K562 (cell line): Measurements from ENCODE around the gene ZNF586. TPM values are rescaled to one million over a fixed set of nuclear protein-coding genes. Genes with fewer than 3 reads are reported as not detected.
A peak's percentile ranks its signal among the peaks of the same experiment; 100 is the strongest.

Experiments used
- ATAC-seq: fragments of 200-7000 bp; cut with Tn5 transposase; 3 replicates; pipeline ENCODE4 v1.9.1; 2020; ENCODE audit warnings: moderate library complexity
- BruUV-seq: library from RNA; stranded (reverse); fragments of 400-500 nt; replicated peaks from 2 replicates; lab custom pipeline; 2021; lab: Mats Ljungman, UMichigan
- CTCF ChIA-PET: fragments of 300-600 bp; formaldehyde crosslinking; extraction: SDS; loops from one replicate; lab custom pipeline; 2021; ENCODE audit warnings: low intra/inter-chr PET ratio; lab: Yijun Ruan, JAX
- POLR2A ChIA-PET: fragments of 300-600, 350-650 bp; sonication (Branson Sonifier 250); formaldehyde crosslinking; extraction: SDS; loops from one replicate; lab custom pipeline; 2021; ENCODE audit warnings: antibody characterized with exemption, inconsistent platforms; lab: Yijun Ruan, JAX
- DNase-seq, 4 experiments: peaks; one replicate each; pipeline versions ENCODE4 v3.0.0 to v3.0.0-alpha.2; 2011 to 2018; ENCODE audit warnings: low spot score in 3 of 4, mixed read lengths in 3 of 4; ENCODE audit errors: extremely low read depth in 1 of 4
- FAIRE-seq: peaks from 2 replicates; lab custom pipeline; 2011; peaks lifted over from hg19 to GRCh38; lab: Jason Lieb, UNC
- H2AFZ ChIP-seq: 2 replicates; pipeline ENCODE4 v1.6.0; 2011; ENCODE audit warnings: low read depth, low read length, control low read depth, inconsistent platforms
- H3K27ac ChIP-seq: fragments of 200-600 bp; 3 replicates; pipeline ENCODE4 v1.8.0; 2011; ENCODE audit warnings: low read depth, mild to moderate bottlenecking, control low read depth, inconsistent platforms, low read length, moderate library complexity, mixed read lengths; ENCODE audit errors: extremely low read depth
- H3K27me3 ChIP-seq, 2 experiments: fragments of 300-600 bp in 1 of 2; 2 replicates in 1 of 2; 3 replicates in 1 of 2; pipeline versions ENCODE4 v1.6.0 to v1.8.0; 2011; ENCODE audit warnings: inconsistent platforms in 2 of 2, low read length in 2 of 2, mild to moderate bottlenecking in 1 of 2, mixed read lengths in 1 of 2, moderate library complexity in 1 of 2; ENCODE audit not compliant: control insufficient read depth in 2 of 2, insufficient read depth in 2 of 2
- H3K36me3 ChIP-seq: fragments of 300-600 bp; 3 replicates; pipeline ENCODE4 v1.8.0; 2011; ENCODE audit warnings: mild to moderate bottlenecking, low read length, inconsistent platforms; ENCODE audit not compliant: control insufficient read depth, insufficient read depth
- H3K4me1 ChIP-seq, 2 experiments: fragments of 200-600 bp in 1 of 2; replicated peaks in 1 of 2; 2 replicates in 1 of 2; 3 replicates in 1 of 2; pipeline versions ENCODE4 v1.5.1 to v1.8.0; 2011; ENCODE audit warnings: inconsistent platforms in 2 of 2, low read length in 2 of 2, mild to moderate bottlenecking in 1 of 2, mixed read lengths in 1 of 2, moderate library complexity in 1 of 2; ENCODE audit not compliant: control insufficient read depth in 2 of 2, insufficient read depth in 2 of 2
- H3K4me2 ChIP-seq: 2 replicates; pipeline ENCODE4 v1.6.1; 2011; ENCODE audit warnings: low read length, control low read depth, inconsistent platforms, mixed read lengths; ENCODE audit not compliant: insufficient read depth
- H3K4me3 ChIP-seq: fragments of 200-600 bp; sonication (generic), shearing (Covaris generic); 2 replicates; pipeline ENCODE4 v1.5.1; 2016; ENCODE audit warnings: control low read depth, inconsistent platforms
- H3K79me2 ChIP-seq: fragments of 200-600 bp; 3 replicates; pipeline ENCODE4 v1.8.0; 2011; ENCODE audit warnings: low read length, inconsistent platforms; ENCODE audit not compliant: control insufficient read depth, insufficient read depth
- H3K9ac ChIP-seq, 2 experiments: 2 replicates each; pipeline versions ENCODE4 v1.6.0 to v1.6.1; 2011; ENCODE audit warnings: low read depth in 2 of 2, low read length in 2 of 2, control low read depth in 1 of 2, inconsistent platforms in 1 of 2, mild to moderate bottlenecking in 1 of 2, mixed read lengths in 1 of 2; ENCODE audit not compliant: insufficient read depth in 1 of 2
- H3K9me1 ChIP-seq: one replicate; pipeline ENCODE4 v1.6.0; 2011; ENCODE audit warnings: inconsistent platforms, mild to moderate bottlenecking, low read length, moderate library complexity; ENCODE audit not compliant: control insufficient read depth, insufficient read depth
- H3K9me3 ChIP-seq: replicated peaks from 2 replicates; pipeline ENCODE4 v1.5.1; 2011; ENCODE audit warnings: low read depth, low read length, inconsistent platforms; ENCODE audit not compliant: control insufficient read depth, insufficient read depth
- H4K20me1 ChIP-seq: replicated peaks from 2 replicates; pipeline ENCODE4 v1.6.1; 2011; ENCODE audit warnings: low read length, inconsistent platforms, mixed read lengths; ENCODE audit not compliant: control insufficient read depth, insufficient read depth
- ATF7 ChIP-seq: fragments of 450-650 bp; IDR thresholded peaks from 2 replicates; pipeline ENCODE4 v1.7.1; 2014; ENCODE audit warnings: mild to moderate bottlenecking, moderate library complexity
- FIP1L1 ChIP-seq: fragments of 200-400 bp; formaldehyde crosslinking; IDR thresholded peaks from 2 replicates; pipeline ENCODE4 v1.6.1; 2018; ENCODE audit warnings: mild to moderate bottlenecking, low read depth, low read length; ENCODE audit not compliant: poor library complexity, severe bottlenecking
- GABPB1 ChIP-seq: sonication (generic); formaldehyde crosslinking; IDR thresholded peaks from 2 replicates; pipeline ENCODE4 v1.8.0; 2022; ENCODE audit warnings: mild to moderate bottlenecking, missing genetic modification reagents
- GTF2F1 ChIP-seq: IDR thresholded peaks from 2 replicates; pipeline ENCODE4 v1.6.1; 2011; ENCODE audit warnings: low read depth, low read length, improper control_type of control experiment
- HMBOX1 ChIP-seq: sonication (generic); IDR thresholded peaks from 2 replicates; pipeline ENCODE4 v1.6.1; 2016
- JUN ChIP-seq, 2 experiments: sonication (generic) in 1 of 2; formaldehyde crosslinking in 1 of 2; IDR thresholded peaks; 2 replicates each; pipeline versions ENCODE4 v1.6.1 to v1.8.0; 2012 to 2022; ENCODE audit warnings: borderline replicate concordance in 2 of 2, mild to moderate bottlenecking in 2 of 2, improper control_type of control experiment in 1 of 2, low read depth in 1 of 2, low read length in 1 of 2, missing genetic modification reagents in 1 of 2
- MAFF ChIP-seq: IDR thresholded peaks from 2 replicates; pipeline ENCODE4 v1.6.1; 2012; ENCODE audit warnings: low read length, improper control_type of control experiment
- NCOA2 ChIP-seq, 2 experiments: fragments of 450-650 bp; IDR thresholded peaks; 2 replicates each; pipeline ENCODE4 v1.6.1; 2018; ENCODE audit warnings: mild to moderate bottlenecking in 2 of 2, moderate library complexity in 1 of 2; ENCODE audit not compliant: partially characterized antibody in 2 of 2
- PHF8 ChIP-seq: fragments of 200-600 bp; sonication (generic); IDR thresholded peaks from 2 replicates; pipeline ENCODE4 v1.6.1; 2012; ENCODE audit warnings: mixed run types, mild to moderate bottlenecking, inconsistent platforms, low read length, moderate library complexity, borderline replicate concordance
- ZBTB1 ChIP-seq: sonication (generic); formaldehyde crosslinking; IDR thresholded peaks from 2 replicates; pipeline ENCODE4 v1.8.1; 2023; ENCODE audit warnings: missing genetic modification reagents, low read depth, mild to moderate bottlenecking, borderline replicate concordance
- ZNF586 ChIP-seq: fragments of 450-650 bp; formaldehyde crosslinking; conservative IDR thresholded peaks from 2 replicates; pipeline ENCODE4 v1.4.0; 2020; ENCODE audit warnings: mild to moderate bottlenecking, moderate library complexity
- WGBS: fragments of 100-300 bp; shearing (Covaris generic); methylation state at CpG from one replicate; pipeline ENCODE4 v1.1.6; 2016; ENCODE audit warnings: low coverage, mixed read lengths; ENCODE audit not compliant: insufficient coverage; ENCODE audit errors: missing lambda C conversion rate; 5-methylcytosine and 5-hydroxymethylcytosine counted together
- in situ Hi-C: fragments of 300-500 bp; cut with MboI; formaldehyde crosslinking; loops from 4 replicates; pipeline ENCODE4 v1.15.0; 2018; ENCODE audit warnings: inconsistent platforms, mixed read lengths
- intact Hi-C: fragments of 100-400 bp; cut with micrococcal nuclease; formaldehyde crosslinking; loops from 2 replicates; pipeline ENCODE4 v1.14.2; 2022
- polyA plus RNA-seq, 8 experiments: library from polyadenylated mRNA; depleted of rRNA in 4 of 8; stranded (reverse) in 5 of 8; unstranded in 3 of 8; fragments of >200 nt; fragmentation: Nextera tagmentation in 2 of 8; fragmentation: Illumina TruSeq in 1 of 8; extraction: Ambion mirVana in 2 of 8; extraction: Trizol in 1 of 8; gene quantifications; 2 replicates each; pipeline versions ENCODE4 v1.2.1 to v1.2.3, GENCODE V29; 2011 to 2014; ENCODE audit warnings: inconsistent platforms in 1 of 8, missing spikeins in 1 of 8
- total RNA-seq, 7 experiments: library from RNA; depleted of rRNA in 6 of 7; stranded (reverse); fragments of >200 nt in 6 of 7; fragmentation: Illumina TruSeq in 2 of 7; extraction: Trizol in 2 of 7; gene quantifications; 2 replicates each; pipeline versions ENCODE4 v1.2.1 to v1.2.3, GENCODE V29; 2011 to 2021; ENCODE audit warnings: low replicate concordance in 1 of 7
- TF ChIP-seq, protein P1 (sequence below): sonication (generic); formaldehyde crosslinking; IDR thresholded peaks from 2 replicates; pipeline ENCODE4 v1.5.0; 2020; ENCODE audit warnings: missing genetic modification reagents

The ZNF586 gene
- total and polyA plus RNA-seq, 9 of the 15 experiments (the other 6 are each of a cell fraction or from before 2014, with no cell fraction given) = 2.5 to 12.6 (median 8.4) TPM

DNA sequence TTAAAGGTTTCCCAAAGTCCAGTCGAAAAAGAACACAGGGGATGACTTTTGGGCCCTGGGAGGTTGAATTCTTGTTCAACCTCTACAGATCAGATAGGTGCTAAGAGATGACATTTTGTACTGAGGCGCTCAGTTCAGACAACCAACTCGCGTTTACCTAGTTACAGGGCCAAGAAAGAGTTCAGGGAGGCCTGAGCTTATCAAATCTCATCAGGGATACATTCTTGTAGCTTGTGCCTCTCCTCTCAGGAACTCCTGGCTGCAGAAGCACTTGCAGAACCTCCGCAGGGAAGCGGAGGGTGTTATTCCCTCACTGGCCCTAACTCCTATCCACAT lies 22.0 kb upstream of the ZNF586 start:
- Histone ChIP-seq H3K9ac (peak overlapping the region; percentile 82 to 99; a peak in 3 of 4 replicates), H4K20me1 (no peaks in the 10 kb centered on the region), H3K4me1 (peaks cover 4 to 6% of the 10 kb centered on the region in 2 experiments; a peak in 3 of 5 replicates), H3K79me2 (peaks cover 28% of the 10 kb centered on the region), H3K4me3 (peak overlapping the region; percentile 84), H3K4me2 (peak overlapping the region; percentile 95), H3K27me3 (no peaks in the 10 kb centered on the region; a peak in 1 of 5 replicates), H3K9me3 (peaks cover 11% of the 10 kb centered on the region; the same call in 1 of the 2 replicates), H3K9me1 (no peaks in the 10 kb centered on the region), H3K36me3 (peaks cover 41% of the 10 kb centered on the region)
- DNase-seq = peak in 1 of 4 experiments; percentile 21
- ChIA-PET CTCF (no interaction called here), POLR2A (interaction anchor here (2.0 kb wide), 2 partner anchors 8 to 22 kb away, joined by 5 to 12 read pairs; partner anchors contain the start of gene ZNF586)
- peak; percentile 35 for FAIRE-seq
- peak; percentile 43 for ATAC-seq
- no TSS peak for BruUV-seq
- WGBS = 36% methylated on average over 6 of the region's 6 CpGs
- TF ChIP-seq JUN (IDR thresholded peaks at IDR 0.05; ENCODE audit: borderline replicate concordance, low read depth, low read length) = no peak
- TF ChIP-seq JUN (CRISPR knock-in tag; IDR thresholded peaks at IDR 0.05; ENCODE audit: borderline replicate concordance) = no peak
- no peak for TF ChIP-seq GTF2F1
- no peak for TF ChIP-seq ZNF586 (CRISPR knock-in tag)
- no peak for TF ChIP-seq HMBOX1
- no peak for TF ChIP-seq PHF8
- TF ChIP-seq MAFF = no peak
- no peak for TF ChIP-seq FIP1L1
- TF ChIP-seq ATF7 = no peak
- TF ChIP-seq, protein P1, sequence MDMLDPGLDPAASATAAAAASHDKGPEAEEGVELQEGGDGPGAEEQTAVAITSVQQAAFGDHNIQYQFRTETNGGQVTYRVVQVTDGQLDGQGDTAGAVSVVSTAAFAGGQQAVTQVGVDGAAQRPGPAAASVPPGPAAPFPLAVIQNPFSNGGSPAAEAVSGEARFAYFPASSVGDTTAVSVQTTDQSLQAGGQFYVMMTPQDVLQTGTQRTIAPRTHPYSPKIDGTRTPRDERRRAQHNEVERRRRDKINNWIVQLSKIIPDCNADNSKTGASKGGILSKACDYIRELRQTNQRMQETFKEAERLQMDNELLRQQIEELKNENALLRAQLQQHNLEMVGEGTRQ = no peak
- TF ChIP-seq GABPB1 (CRISPR knock-in tag) = no peak
- TF ChIP-seq ZBTB1 (CRISPR knock-in tag) = no peak
- TF ChIP-seq NCOA2 (IDR thresholded peaks at IDR 0.05; ENCODE audit: partially characterized antibody in 2 of 2) = no peak
- TF ChIP-seq, all 486 proteins: peak for 0
- H2AFZ ChIP-seq = peak overlapping the region; percentile 92
- in situ Hi-C loops (no loop called here), intact Hi-C loops (no loop called here)
- H3K27ac ChIP-seq = peak overlapping the region; percentile 83; the same call in 1 of the 3 replicates
